Measurements from ENCODE around the gene EPG5. TPM values are rescaled to one million over a fixed set of nuclear protein-coding genes. Genes with fewer than 3 reads are reported as not detected.

EPG5 gene
- total RNA-seq, 2 experiments from 2014 or later: 28.7 to 29.0 TPM

DNA sequence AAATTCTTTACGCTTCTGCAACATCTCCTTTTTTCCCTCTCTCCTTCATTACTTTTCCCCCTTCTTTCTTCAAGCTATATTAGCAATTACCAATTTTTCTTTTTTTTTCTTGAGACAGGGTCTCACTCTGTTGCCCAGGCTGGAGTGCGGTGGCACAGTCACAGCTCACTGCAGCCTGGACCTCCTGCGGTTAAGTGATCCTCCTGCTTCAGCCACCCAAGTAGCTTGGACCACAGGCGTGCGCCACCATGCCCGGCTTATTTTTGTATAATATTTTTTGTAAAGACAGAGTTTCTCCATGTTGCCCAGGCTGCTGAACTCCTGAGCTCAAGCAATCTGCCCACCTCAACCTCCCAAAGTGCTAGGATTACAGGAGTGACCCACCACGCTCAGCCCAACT is 70.7 kb downstream of the EPG5 start:
- DNase-seq: no peak
- H3K27me3 Mint-ChIP-seq: no peaks in the 10 kb centered on the region
- ChIA-PET CTCF (no interaction called here), POLR2A (no interaction called here)
- peaks cover 2% of the 10 kb centered on the region for H3K4me1 Mint-ChIP-seq
- H3K9me3 Mint-ChIP-seq: no peaks in the 10 kb centered on the region
- H3K36me3 Mint-ChIP-seq (ENCODE audit: low read depth): peaks cover 35% of the 10 kb centered on the region
- no peak overlapping the region for H3K4me3 Mint-ChIP-seq
- no peak overlapping the region for H3K27ac Mint-ChIP-seq

DNA sequence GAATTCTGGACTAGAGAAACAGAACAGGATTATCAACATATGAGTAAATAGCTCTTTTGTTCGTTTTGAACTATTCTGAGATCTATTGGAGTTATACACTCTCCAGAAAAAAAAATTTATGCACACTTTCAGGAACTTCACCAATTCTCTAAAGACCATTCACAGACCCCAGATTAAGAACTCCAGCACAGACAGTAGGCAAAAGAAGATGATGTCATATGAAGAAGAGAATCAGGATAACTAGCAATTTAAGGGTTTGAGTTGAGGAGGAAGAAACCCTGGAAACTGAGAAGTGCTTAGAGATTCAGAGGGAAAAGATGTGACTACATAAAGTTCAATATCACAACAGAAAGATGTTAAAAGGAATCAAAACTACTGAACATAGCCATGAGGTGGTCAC is 71.8 kb downstream of the EPG5 start:
- POLR2A ChIA-PET: no interaction called here
- CTCF ChIA-PET: no interaction called here
- no peaks in the 10 kb centered on the region for H3K27me3 Mint-ChIP-seq
- no peaks in the 10 kb centered on the region for H3K9me3 Mint-ChIP-seq
- peaks cover 2% of the 10 kb centered on the region for H3K4me1 Mint-ChIP-seq
- H3K4me3 Mint-ChIP-seq: no peak overlapping the region
- H3K27ac Mint-ChIP-seq: no peak overlapping the region
- DNase-seq: no peak
- peaks cover 29% of the 10 kb centered on the region for H3K36me3 Mint-ChIP-seq (ENCODE audit: low read depth)

DNA sequence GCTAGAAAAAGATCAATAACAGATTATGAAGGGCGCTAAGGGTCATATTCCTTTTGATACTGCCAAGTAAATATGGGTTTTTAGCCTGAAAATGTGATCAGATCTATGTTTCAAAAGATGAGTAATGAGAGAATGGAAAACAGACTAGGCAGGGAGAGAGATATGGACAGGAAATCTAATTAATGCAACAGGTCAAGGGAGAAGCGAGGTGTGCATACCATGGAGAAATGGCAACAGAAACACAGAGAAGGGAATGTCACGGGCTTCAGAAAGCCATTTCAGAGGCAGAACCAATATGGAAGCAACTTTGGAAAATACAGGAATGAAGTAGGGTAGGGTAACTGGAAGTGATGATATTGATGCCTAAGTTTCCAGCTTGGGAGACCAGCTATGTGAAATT is 72.3 kb downstream of the EPG5 start:
- Mint-ChIP-seq H3K9me3 (no peaks in the 10 kb centered on the region), H3K36me3 (ENCODE audit: low read depth) (peaks cover 28% of the 10 kb centered on the region), H3K27me3 (no peaks in the 10 kb centered on the region), H3K4me1 (peaks cover 2% of the 10 kb centered on the region), H3K27ac (no peak overlapping the region), H3K4me3 (no peak overlapping the region)
- POLR2A ChIA-PET: no interaction called here
- CTCF ChIA-PET: no interaction called here
- no peak for DNase-seq

DNA sequence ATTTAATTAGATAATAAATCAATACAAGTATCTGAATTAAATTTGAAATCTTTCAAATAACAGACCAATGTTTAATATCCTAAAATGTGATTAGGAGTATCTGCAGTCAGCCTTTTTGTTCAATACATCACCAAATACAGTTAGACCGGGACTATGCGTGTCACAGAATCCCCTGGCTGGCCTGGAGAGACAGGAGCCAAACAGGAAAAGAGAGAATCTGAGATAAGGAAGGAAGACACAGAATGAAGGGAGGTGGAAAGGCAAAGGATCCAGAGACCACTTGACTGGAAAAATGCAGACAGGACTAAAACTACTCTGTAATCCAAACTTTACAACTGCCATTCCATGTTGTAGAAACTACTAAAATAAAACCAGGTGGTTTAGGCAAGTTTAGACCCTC is 75.3 kb downstream of the EPG5 start:
- Mint-ChIP-seq H3K4me1 (peaks cover 2% of the 10 kb centered on the region), H3K27ac (no peak overlapping the region), H3K4me3 (no peak overlapping the region), H3K9me3 (no peaks in the 10 kb centered on the region), H3K36me3 (ENCODE audit: low read depth) (peaks cover 14% of the 10 kb centered on the region), H3K27me3 (no peaks in the 10 kb centered on the region)
- DNase-seq: no peak
- ChIA-PET POLR2A (no interaction called here), CTCF (interaction anchor here (0.7 kb wide), 1 partner anchor 66 kb away, joined by 4 read pairs; no protein-coding TSS in a partner anchor)

DNA sequence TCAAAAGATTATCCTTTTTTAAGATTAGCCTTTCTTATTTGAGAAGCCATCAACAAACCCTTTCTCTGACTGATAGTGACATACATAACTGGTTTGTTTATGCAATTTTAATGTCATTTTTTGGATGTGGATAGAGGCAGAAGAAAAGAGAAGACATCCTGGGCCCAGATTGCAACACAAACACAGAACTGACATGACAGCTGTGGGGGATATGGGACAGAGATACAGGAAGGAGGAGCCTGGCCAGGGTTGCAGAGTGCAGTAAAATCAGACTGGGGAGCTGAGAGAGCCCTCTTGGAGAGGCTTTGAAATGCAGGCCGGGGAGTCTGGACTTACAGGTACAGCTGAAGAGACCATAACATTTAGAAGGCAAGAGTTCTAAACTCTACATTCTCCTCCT is 76.5 kb downstream of the EPG5 start:
- Mint-ChIP-seq H3K4me1 (no peaks in the 10 kb centered on the region), H3K4me3 (no peak overlapping the region), H3K9me3 (no peaks in the 10 kb centered on the region), H3K27ac (no peak overlapping the region), H3K27me3 (no peaks in the 10 kb centered on the region), H3K36me3 (ENCODE audit: low read depth) (peaks cover 13% of the 10 kb centered on the region)
- no peak for DNase-seq
- ChIA-PET POLR2A (no interaction called here), CTCF (interaction anchor here (0.6 to 1.3 kb wide), 3 partner anchors 9 to 49 kb away, joined by 3 to 5 read pairs (median 4); no protein-coding TSS in a partner anchor)

DNA sequence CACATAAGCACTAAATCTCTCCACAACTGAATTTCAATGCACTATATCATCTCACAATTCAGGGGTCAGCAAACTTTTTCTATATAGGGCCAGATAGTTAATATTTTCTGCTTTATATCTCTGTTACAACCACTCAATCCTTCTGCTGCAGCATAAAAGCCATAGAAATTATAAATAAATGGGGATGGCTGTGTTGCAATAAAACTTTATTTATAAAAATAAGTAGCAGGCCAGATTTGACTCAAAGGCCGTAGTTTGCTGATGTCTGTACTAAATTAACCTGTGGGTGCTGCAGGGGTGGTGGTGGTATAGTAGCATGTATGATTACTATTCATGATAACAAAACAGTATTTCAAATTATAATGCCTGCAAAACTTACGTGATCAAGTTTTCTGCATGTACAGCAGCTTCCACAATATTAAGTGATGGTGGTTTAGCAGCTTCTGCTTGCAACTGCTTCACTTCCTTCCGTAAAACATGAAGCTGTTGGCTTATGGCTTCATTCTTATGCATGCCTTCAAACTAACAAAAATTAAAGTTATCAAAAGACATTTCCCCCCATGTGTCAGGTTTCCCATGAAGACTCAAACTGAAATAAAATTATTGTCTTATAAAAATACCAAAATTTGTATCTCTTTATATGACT is 77.6 kb downstream of the EPG5 start:
- CTCF ChIA-PET: no interaction called here
- H3K9me3 Mint-ChIP-seq: no peaks in the 10 kb centered on the region
- H3K27ac Mint-ChIP-seq: no peak overlapping the region
- POLR2A ChIA-PET: no interaction called here
- H3K4me1 Mint-ChIP-seq: no peaks in the 10 kb centered on the region
- H3K27me3 Mint-ChIP-seq: no peaks in the 10 kb centered on the region
- no peak overlapping the region for H3K4me3 Mint-ChIP-seq
- no peak for DNase-seq
- H3K36me3 Mint-ChIP-seq (ENCODE audit: low read depth): peaks cover 13% of the 10 kb centered on the region

DNA sequence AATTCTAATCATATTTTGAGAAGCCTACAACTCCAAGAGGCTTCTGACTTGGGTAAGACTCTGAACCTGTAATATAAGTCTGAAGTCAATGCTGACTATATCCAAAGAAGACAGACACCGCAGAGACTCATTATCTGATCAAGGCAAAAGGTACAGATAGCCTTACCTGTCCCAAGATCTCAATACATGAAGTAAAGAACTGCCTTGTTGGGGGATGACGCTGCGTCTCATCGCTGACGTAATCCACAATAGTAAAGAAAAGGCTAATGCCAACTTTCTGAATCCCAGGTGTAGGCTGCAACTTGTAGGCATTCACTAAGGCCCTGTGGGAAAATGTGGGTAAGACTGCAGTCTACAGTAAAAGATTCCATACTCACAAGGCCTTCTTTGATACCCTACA is 79.5 kb downstream of the EPG5 start:
- DNase-seq: no peak
- Mint-ChIP-seq H3K9me3 (no peaks in the 10 kb centered on the region), H3K27me3 (no peaks in the 10 kb centered on the region), H3K4me1 (no peaks in the 10 kb centered on the region), H3K27ac (no peak overlapping the region), H3K36me3 (ENCODE audit: low read depth) (peaks cover 17% of the 10 kb centered on the region), H3K4me3 (no peak overlapping the region)
- ChIA-PET POLR2A (no interaction called here), CTCF (no interaction called here)

DNA sequence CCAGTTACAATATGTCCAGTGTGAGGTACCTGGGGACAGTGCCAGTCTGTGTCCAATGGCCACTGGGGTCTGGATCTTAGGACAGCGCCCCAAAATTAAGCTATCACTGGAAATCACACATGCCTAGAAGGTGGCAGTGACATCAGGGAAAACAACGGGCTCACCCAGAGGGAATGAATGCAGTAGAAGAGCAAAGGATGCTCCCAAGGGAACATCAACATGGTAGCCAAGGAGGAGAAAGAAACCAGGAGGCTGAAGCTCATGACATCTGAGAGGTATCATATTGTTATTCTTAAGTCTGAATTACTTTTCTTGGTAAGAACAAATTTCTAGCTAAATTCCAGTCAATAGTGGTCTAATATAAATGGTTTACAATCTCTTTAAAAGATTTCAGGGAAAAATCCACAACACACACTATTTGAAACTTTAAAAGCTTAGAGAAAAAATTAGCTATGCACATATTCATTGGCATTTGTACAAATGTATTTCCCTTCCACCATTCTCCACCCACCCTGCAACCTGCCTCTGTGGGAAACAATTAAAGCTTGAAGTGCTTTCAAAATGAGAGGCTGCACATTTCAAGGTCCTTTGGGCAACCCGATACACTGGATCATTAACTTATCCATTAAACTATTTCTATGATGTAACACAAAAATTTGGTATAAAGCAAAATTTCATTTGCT is 86.1 kb downstream of the EPG5 start:
- no peak overlapping the region for H3K27ac Mint-ChIP-seq
- no peaks in the 10 kb centered on the region for H3K9me3 Mint-ChIP-seq
- POLR2A ChIA-PET: interaction anchor here (1.0 kb wide), 1 partner anchor 215 kb away, joined by 5 read pairs; no protein-coding TSS in a partner anchor
- DNase-seq: no peak
- no peaks in the 10 kb centered on the region for H3K27me3 Mint-ChIP-seq
- peaks cover 5% of the 10 kb centered on the region for H3K4me1 Mint-ChIP-seq
- peaks cover 41% of the 10 kb centered on the region for H3K36me3 Mint-ChIP-seq (ENCODE audit: low read depth)
- CTCF ChIA-PET: interaction anchor here (0.7 to 6.6 kb wide), 15 partner anchors 8 to 1066 kb away, joined by 3 to 159 read pairs (median 9); partner anchors contain the start of gene SLC14A1
- no peak overlapping the region for H3K4me3 Mint-ChIP-seq

DNA sequence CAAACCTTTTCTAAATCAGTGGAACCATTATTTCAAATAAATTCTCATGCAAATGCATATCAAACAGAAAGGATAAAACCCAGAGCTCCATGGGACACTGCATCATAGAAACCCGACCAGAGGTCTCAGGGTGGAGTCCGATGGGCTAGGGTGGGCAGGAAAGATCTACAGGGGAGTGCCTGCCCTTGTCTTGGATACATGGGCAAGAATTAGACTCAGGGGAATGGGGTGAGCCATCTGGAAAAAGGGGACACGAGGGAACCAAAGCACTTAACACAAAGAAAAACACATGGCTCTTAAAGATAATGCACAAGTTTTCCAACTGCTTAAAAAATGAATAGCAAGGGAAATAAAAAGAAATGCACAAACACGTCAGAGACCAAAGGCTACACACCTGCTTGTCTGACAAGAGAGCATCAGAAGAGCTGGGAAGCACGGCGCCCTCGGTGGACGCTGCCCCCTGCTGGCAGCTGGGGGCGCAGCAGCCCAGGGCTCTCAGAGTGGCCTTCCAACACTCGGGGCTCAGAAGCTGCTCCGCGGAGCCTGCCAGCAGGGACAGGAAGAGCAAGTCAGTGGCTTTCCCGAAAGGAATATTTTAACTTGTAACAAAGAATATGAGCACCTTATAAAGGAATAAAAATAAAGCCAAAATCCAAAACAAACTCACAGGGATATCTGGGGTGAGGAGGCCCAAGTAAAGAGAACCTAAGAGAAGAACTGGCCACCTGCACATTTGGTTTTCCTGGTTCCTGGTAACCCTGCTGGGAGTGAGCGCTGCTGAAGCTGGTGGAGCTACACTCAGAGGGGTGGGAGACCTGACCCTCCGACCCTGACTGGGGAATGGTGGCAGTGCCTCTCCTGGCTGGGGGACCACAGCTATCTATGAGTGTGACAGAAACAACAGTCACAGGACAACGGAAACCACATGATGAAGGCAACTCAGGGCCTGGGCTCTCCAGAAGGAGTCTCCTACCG is 87.2 kb downstream of the EPG5 start:
- Mint-ChIP-seq H3K36me3 (ENCODE audit: low read depth) (peaks cover 47% of the 10 kb centered on the region), H3K4me1 (peaks cover 11% of the 10 kb centered on the region), H3K27me3 (no peaks in the 10 kb centered on the region), H3K27ac (no peak overlapping the region), H3K4me3 (no peak overlapping the region), H3K9me3 (peaks cover 2% of the 10 kb centered on the region)
- ChIA-PET POLR2A (no interaction called here), CTCF (interaction anchor here (0.7 to 6.6 kb wide), 30 partner anchors 9 to 1067 kb away, joined by 3 to 159 read pairs (median 4); partner anchors contain the start of gene SLC14A1)
- DNase-seq: peak; percentile 70

DNA sequence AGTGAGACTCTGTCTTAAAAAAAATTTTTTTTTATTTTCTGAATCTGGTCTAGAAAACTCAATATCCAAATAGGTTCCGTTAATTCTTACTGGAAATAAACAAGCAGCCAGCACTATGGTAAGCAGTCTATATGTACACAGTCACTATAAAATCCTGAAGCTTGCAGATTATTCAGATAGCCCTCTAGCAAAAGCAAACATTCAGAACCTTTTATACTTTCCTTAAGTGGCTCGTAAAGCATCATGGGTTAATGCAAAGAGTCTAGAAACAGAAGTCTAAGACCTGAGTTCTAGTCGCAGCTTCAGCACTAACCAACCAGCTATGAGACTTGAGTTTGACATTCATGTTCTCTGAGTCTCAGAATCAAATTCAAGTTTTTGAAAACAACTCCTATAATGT is 89.7 kb downstream of the EPG5 start:
- POLR2A ChIA-PET: no interaction called here
- Mint-ChIP-seq H3K9me3 (peaks cover 13% of the 10 kb centered on the region), H3K27me3 (no peaks in the 10 kb centered on the region), H3K4me3 (no peak overlapping the region), H3K4me1 (peaks cover 26% of the 10 kb centered on the region), H3K36me3 (ENCODE audit: low read depth) (peaks cover 65% of the 10 kb centered on the region), H3K27ac (no peak overlapping the region)
- CTCF ChIA-PET: interaction anchor here (1.6 to 6.6 kb wide), 6 partner anchors 9 to 213 kb away, joined by 4 to 159 read pairs (median 46); partner anchors contain the start of gene SLC14A1
- DNase-seq: no peak

DNA sequence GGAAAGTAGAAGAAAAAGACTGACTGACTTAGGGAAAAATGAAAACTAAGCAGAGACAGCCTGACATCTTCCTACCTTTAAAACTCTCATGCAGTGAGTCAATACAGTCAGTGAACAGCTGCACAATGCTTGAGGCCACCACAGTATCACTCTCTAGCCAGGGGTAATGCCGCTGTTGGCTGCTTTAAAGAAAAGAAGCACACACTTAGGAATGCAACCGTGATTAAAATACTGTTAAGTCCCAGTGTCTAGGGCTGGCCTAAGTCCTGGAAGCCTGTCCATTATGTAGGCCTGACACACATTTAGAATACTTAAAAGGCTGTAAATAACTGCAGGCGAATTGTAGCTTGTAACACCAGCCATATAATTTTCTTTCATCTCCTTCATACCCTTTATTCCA is 91.0 kb downstream of the EPG5 start:
- Mint-ChIP-seq H3K27ac (no peak overlapping the region), H3K4me1 (peaks cover 26% of the 10 kb centered on the region), H3K4me3 (no peak overlapping the region), H3K9me3 (peaks cover 18% of the 10 kb centered on the region), H3K27me3 (no peaks in the 10 kb centered on the region), H3K36me3 (ENCODE audit: low read depth) (peaks cover 67% of the 10 kb centered on the region)
- DNase-seq: no peak
- POLR2A ChIA-PET: no interaction called here
- CTCF ChIA-PET: interaction anchor here (5.5 to 6.6 kb wide), 2 partner anchors 153 to 212 kb away, joined by 95 to 159 read pairs; partner anchors contain the start of gene SLC14A1

DNA sequence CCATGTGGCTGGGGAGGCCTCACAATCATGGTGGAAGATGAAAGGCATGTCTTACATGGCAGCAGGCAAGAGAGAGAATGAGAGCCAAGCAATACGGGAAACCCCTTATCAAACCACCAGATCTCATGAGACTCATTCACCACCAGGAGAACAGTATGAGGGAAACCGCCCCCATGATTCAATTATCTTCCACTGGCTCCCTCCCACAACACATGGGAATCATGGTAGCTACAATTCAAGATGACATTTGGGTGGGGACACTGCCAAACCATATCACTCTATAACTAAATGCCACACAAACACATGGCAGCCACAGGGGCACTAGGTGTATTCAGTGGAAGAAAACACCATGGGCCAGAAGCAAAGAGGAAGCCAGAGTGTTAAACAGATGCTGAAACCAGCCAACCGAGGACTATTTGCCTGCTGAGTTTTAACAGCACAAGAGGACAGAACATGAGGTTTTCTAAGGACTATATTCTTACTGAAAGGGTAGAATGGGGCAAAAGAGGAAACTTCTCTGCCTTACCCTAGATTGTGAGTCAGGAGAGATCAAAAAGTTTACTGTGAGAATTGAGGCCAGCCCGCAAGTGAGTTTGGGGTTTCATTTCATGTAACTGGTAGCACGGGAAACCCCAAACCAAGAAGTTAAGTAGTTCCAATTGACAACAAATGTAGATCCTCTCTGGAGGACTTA is 92.5 kb downstream of the EPG5 start:
- Mint-ChIP-seq H3K4me1 (peaks cover 22% of the 10 kb centered on the region), H3K4me3 (no peak overlapping the region), H3K27ac (peak overlapping the region; percentile 61), H3K27me3 (no peaks in the 10 kb centered on the region), H3K36me3 (ENCODE audit: low read depth) (peaks cover 77% of the 10 kb centered on the region), H3K9me3 (peaks cover 18% of the 10 kb centered on the region)
- peak; percentile 71 for DNase-seq
- POLR2A ChIA-PET: interaction anchor here (0.7 kb wide), 1 partner anchor 208 kb away, joined by 3 read pairs; no protein-coding TSS in a partner anchor
- CTCF ChIA-PET: no interaction called here

Data from activated CD4-positive, alpha-beta memory T cell treated with anti-CD3 and anti-CD28 coated beads, Interleukin-2, amount 10 ng/mL, durations not matched to agents 7 days and 5 days (primary cell).